Measurements from ENCODE around the gene DNPH1.

Gene DNPH1

GRCh38 chr6:43243664-43244321 lies 14.5 kb upstream of the DNPH1 start:
- DNase-seq (ENCODE audit: low read depth), result no peak

- no peak for DNase-seq (ENCODE audit: low read depth)
These were observed 13.8 kb upstream of the DNPH1 start, which contains the start of gene TTBK1 for GRCh38 chr6:43242908-43243663. TTBK1 (plus strand) TSS chr6:43243481; CDS start chr6:43246661, 3,180 bp downstream.

- no peak for DNase-seq (ENCODE audit: low read depth)
These were observed 12.2 kb upstream of the DNPH1 start for GRCh38 chr6:43241446-43241845.

- DNase-seq (ENCODE audit: low read depth), result no peak
These were observed 11.7 kb upstream of the DNPH1 start for GRCh38 chr6:43240950-43241349.

GRCh38 chr6:43239054-43239453 lies 9.8 kb upstream of the DNPH1 start:
- DNase-seq (ENCODE audit: low read depth), result no peak

- no peak for DNase-seq (ENCODE audit: low read depth)
These were observed 6.6 kb upstream of the DNPH1 start for GRCh38 chr6:43235841-43236240.

- no peak for DNase-seq (ENCODE audit: low read depth)
These were observed 2.6 kb upstream of the DNPH1 start for GRCh38 chr6:43231735-43232450.

- no peak for DNase-seq (ENCODE audit: low read depth)
These were observed 1.8 kb upstream of the DNPH1 start for GRCh38 chr6:43231053-43231452.

- DNase-seq (ENCODE audit: low read depth), result no peak
These were observed 731 bp upstream of the DNPH1 start for GRCh38 chr6:43229803-43230620.

GRCh38 chr6:43226192-43226851 lies 3.0 kb downstream of the DNPH1 start:
- DNase-seq (ENCODE audit: low read depth), result no peak

- no peak for DNase-seq (ENCODE audit: low read depth)
These were observed 6.1 kb downstream of the DNPH1 start for GRCh38 chr6:43223175-43223574.

- DNase-seq (ENCODE audit: low read depth), result no peak
These were observed 6.7 kb downstream of the DNPH1 start for GRCh38 chr6:43222418-43223059.

- DNase-seq (ENCODE audit: low read depth), result no peak
These were observed 8.0 kb downstream of the DNPH1 start for GRCh38 chr6:43221046-43221972.

GRCh38 chr6:43220439-43220951 lies 8.8 kb downstream of the DNPH1 start:
- DNase-seq (ENCODE audit: low read depth), result no peak

GRCh38 chr6:43219814-43220213 lies 9.5 kb downstream of the DNPH1 start:
- no peak for DNase-seq (ENCODE audit: low read depth)

- no peak for DNase-seq (ENCODE audit: low read depth)
These were observed 10.2 kb downstream of the DNPH1 start for GRCh38 chr6:43219119-43219518.

- no peak for DNase-seq (ENCODE audit: low read depth)
These were observed 11.9 kb downstream of the DNPH1 start for GRCh38 chr6:43217351-43217750.

- DNase-seq (ENCODE audit: low read depth), result no peak
These were observed 13.1 kb downstream of the DNPH1 start for GRCh38 chr6:43216200-43216599.

GRCh38 chr6:43215066-43215465 lies 14.2 kb downstream of the DNPH1 start:
- no peak for DNase-seq (ENCODE audit: low read depth)

GRCh38 chr6:43213431-43213830 lies 15.8 kb downstream of the DNPH1 start:
- no peak for DNase-seq (ENCODE audit: low read depth)
